A204.1 (cell line): ENCODE data around the gene ADAM12.

Experiments used
- FAIRE-seq: peaks from 2 replicates; lab custom pipeline; 2012; peaks lifted over from hg19 to GRCh38; lab: Jason Lieb, UNC

The ADAM12 gene

DNA sequence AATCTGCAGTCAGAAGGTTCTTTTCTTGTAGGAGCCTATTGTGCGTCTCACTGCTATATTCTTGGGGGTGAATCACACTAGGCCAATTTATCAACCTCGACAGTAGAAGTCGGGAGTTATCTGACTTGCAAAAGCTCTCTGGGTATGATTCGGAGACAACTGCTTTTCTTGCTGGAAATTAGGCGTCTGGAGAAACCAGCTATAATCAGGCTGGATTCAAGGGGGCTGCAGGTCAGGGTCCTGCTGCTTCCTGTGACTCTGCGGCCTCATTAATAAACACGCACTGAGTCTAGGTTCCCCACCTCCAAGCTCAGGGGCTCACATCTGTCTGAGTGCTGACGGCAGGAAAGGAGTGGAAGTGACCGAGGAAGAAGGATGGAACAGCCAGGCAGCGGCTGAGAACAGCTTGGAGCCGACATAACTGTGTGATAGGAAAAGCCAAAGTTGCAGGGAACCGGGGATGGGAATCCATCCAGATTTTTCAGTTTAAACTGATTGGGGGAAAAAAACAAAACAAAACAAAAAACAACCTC lies 307.3 kb downstream of the ADAM12 start:
- FAIRE-seq: no peak

DNA sequence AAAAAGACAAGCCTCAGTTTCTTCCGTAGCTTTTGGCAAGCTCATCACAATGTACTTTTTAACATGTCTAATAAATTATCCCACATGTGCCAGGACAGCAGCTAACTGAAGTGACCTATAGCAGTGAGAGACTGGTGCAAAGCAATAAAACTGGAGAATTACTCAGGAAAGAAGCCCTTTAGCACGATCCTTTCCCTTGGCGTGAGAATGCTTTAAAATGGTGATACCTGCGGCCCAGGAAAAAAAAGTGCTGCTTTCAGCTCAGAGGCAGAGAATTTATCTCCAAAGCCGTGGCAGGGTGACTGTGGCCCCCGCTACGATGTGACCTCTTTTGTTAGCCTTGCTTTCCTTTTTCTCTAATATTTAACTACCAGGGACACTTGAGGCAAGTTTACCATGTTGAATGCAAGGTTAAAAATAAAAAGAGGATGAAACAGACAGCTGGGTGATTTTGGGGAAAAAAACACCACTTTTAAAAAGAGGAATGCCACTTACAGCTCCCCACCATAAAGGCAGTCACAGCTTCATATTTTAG lies 307.9 kb downstream of the ADAM12 start:
- FAIRE-seq: no peak

DNA sequence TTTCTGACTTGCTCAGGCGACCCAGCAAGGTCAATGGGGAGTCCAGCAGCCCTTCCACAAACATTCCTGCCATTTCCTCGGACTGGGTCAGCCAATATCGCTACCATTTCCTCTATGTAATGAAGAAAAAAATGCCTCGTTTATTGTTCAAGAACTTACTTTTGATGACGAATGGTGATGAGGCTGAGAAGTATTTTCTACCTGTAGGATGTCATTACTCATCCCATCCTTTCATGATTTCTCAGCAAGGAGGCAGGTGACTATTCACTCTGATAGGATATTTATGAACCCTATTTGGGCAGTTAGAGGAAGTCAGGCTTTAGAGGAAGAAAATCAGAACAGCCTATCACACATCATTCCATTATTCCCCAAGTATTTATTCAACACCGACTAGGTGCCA lies 313.3 kb downstream of the ADAM12 start:
- no peak for FAIRE-seq

DNA sequence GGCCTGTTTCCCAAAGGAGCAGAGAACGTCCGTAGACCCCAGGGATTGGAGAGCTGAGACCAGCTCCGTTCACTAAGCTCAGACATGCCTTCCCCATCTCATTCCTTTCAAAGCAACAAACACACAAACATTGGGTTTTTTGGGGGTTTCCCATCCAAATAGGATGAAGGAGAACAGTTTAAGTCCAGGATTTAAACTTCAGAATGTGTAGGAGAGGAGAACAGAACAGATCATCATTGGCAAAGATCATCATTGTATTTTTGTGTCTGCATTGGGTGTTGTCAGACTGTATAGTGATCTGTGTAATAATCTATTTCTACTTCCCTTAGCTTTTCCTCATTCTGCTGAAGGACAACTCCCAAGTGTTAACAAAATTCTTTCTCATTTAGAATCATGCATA lies 314.0 kb downstream of the ADAM12 start:
- FAIRE-seq: no peak

DNA sequence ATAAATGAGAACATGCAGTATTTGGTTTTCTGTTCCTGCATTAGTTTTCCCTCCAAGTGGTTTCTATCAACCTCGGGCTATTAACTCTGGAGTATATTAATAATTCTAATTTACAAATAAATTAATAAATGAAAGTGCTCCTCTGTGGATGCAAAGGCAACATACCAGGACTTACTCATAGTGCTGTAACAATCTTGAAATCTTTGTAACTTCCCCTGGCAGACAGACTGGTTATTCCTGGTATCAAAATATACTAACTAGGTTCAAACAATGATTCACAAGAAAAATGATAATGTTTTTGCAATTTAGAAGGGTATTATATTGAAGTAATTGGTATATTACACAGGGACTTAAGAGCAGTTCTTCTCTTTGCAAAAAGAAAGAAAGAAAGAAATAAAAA lies 314.7 kb downstream of the ADAM12 start:
- FAIRE-seq: no peak

DNA sequence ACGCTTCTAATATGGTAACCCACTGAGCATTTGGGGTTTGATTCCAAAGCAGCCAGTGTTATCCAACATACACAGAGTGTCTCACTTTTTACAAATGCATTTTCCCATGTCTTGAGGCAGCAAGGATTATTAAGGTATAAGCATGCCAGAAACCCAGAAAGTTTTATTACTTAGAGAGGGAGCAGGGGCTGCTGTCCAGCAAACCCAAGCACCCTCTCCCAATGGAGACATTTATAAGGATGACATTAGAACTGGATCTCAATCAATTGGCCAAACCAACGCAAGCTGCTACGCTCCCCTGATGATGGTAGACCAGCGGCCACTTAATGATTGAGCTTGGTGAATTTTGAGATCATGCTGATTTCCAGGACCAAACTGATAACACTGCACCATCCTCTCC lies 315.7 kb downstream of the ADAM12 start:
- FAIRE-seq: no peak

DNA sequence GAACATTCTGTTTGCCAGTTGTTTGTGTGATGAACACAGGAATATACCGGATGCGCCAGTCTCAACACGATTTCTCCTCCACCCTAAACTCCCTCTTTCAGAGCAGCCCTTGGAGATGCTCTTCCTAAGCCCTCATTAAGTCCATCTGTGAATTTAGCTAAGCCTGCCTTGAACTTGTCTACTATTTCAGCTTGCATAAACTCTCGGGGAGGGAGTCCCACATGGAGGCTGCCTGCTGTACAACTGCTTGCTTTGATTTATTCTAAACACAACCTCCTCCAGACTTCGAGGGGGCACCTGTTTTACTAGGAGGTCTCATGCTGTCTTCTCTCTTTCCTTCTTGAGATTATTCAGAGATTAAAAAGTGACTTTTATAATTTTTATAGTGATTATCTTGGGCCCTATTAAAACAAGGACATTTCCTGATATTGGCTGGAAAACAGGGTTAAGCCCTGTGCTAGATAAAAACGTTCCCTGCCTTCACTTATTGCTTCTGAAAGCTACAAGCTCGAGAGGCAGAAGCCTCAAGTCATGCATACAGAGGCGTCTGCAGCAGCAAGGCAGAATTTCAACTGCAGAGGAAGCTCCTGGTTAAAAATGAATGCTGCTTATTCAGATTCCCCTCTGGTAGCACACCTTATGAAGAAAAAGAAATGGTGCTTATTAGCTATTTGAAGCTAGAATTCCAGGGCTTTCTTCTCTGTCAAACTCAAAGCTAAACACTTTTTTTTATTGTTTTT lies 317.6 kb downstream of the ADAM12 start:
- no peak for FAIRE-seq

DNA sequence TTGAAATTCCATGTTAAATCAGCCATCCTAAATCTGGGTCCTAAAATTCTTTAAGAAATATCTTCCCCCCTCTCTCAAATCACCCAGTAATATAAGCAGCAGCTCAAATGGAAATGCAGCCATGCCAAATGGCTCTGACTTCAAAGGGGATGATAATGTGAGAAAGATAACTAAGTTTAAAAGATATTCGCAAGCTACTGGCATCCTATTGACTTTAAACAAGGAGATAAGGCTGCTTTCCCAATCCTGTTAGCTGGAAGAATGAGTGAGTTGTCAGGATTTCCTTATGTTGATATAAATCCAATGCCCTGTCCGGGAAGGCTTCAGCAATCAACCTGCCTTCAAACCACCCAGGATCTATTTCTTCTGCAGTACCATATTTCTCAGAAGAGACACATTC lies 320.0 kb downstream of the ADAM12 start:
- FAIRE-seq: no peak

GRCh38 chr10:126066456-126066855 lies 321.8 kb downstream of the ADAM12 start:
- FAIRE-seq: no peak

DNA sequence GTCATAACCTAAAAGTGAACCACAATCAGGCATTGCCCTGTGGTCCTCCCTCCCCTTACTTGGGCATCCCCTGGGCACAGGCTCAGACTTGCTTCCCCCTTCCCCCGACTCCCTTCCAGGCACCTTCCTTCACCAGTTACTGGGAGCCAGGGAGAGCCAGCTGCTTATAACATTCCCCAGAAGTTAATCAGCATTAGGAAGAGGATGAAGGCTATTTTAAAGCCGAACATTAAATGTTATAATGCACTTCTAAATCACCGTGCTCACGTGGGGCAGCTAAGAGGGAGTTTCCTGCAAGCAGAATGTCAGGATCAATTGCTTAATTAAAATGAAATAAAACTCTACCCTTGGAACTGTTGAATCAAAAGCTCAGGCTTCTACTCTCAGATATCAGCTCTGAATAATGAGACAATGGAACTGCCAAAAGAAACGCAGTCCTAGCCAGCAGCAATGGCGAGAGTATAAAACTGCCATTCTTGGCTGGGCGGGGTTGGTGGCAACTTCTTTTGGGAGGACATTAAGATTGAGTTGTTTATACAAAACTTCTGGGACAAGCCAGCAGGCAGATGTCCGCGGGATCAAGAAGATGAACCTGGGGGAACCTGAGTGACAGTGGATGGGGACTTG lies 322.4 kb downstream of the ADAM12 start:
- no peak for FAIRE-seq

GRCh38 chr10:126064512-126064911 lies 323.8 kb downstream of the ADAM12 start:
- FAIRE-seq: no peak

- FAIRE-seq: no peak
These were observed 324.9 kb downstream of the ADAM12 start for GRCh38 chr10:126063353-126063791.

- FAIRE-seq: no peak
These were observed 325.9 kb downstream of the ADAM12 start for GRCh38 chr10:126062131-126063032.

DNA sequence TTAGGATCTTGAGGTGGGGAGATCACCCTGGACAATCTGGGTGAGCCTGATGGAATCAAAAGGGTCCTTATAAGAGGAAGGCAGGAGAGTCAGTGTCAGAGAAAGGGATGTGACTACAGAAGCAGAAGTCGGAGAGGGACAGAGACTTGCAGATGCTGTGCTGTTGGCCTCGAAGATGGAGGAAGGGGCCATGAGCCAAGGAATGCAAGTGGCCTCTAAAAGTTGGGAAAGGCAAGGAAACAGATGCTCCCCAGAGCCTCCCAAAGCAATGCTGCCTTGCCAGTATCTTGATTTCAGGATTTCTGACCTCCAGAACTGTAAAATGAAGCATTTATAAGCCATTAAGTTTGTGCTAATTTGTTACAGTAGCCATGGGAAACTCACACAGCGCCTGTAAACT lies 326.8 kb downstream of the ADAM12 start:
- no peak for FAIRE-seq

DNA sequence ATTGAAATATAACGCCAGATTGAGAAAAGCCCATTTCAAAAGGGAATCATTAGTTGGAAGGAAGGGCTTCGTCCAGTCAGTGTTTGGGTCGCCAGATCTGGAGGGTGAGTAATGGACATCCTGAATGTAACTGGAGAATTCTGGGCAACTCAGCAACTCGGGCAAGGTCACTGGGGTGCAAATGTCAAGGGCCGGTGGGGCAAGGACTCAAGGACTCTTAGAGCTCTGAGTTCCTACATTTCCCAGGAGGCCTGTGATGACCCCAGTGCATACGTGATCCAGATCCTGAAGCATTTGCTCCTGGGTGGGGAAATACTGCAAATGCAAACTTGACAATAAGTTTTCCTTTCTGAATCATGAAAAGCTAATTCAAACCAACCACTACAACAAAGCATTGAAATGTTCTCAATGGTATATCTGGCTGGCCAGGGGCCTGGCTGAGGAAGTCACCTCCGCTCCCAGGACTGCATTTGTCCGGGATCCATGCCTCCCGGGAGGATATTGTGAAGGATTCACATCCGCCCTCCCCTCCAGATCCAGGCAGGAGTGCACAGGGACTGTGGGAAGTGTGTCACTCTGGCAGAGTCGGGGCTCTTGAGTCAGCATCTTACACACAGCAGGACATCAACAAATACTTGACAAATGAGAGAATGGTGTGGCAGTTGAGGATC lies 327.9 kb downstream of the ADAM12 start:
- no peak for FAIRE-seq

GRCh38 chr10:126059076-126059826 lies 329.0 kb downstream of the ADAM12 start:
- FAIRE-seq: no peak

- FAIRE-seq: no peak
These were observed 329.8 kb downstream of the ADAM12 start for GRCh38 chr10:126058507-126058906.

- FAIRE-seq: no peak
These were observed 330.2 kb downstream of the ADAM12 start for GRCh38 chr10:126058104-126058503.

- FAIRE-seq: no peak
These were observed 330.8 kb downstream of the ADAM12 start for GRCh38 chr10:126057494-126057893.

- FAIRE-seq: no peak
These were observed 334.1 kb downstream of the ADAM12 start for GRCh38 chr10:126054191-126054590.

DNA sequence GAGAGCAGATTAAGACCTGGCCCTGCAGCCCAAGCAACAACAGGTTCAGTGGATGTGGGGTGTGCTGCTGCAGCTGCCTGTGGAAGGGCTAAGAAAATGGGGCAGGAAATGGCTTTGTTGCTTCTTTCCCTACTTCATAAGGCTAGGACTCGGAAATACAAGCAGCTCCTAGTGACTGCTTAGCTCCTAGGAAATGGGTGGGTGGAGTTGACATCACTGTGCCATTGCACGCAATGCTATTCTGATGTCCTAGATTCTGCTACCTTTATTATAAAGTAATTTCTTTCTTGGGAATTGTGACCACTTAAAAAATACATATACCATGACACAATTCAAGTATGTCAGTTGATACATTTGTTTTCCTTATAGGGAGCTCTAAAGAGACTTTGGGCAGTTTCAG lies 336.1 kb downstream of the ADAM12 start:
- FAIRE-seq: no peak
